GM12878 (cell line): ENCODE results near the gene CIDEC. TPM values are rescaled to one million over a fixed set of nuclear protein-coding genes. Genes with fewer than 3 reads are reported as not detected.
A peak's percentile ranks its signal among the peaks of the same experiment; 100 is the strongest.

Experiments
- ASH2L ChIP-seq: fragments of 300-600, 200-600 bp; sonication (generic); IDR thresholded peaks from 2 replicates; pipeline ENCODE4 v1.6.1; 2017; ENCODE audit warnings: low read depth, mild to moderate bottlenecking, borderline replicate concordance
- CBFB ChIP-seq: IDR thresholded peaks from 2 replicates; pipeline ENCODE4 v1.6.1; 2016; ENCODE audit warnings: antibody characterized with exemption, low read depth
- CHD1 ChIP-seq: IDR thresholded peaks from 2 replicates; pipeline ENCODE4 v1.6.1; 2012; ENCODE audit warnings: low read depth, low read length, improper control_type of control experiment
- CTCF ChIP-seq, 3 experiments: IDR thresholded peaks in 2 of 3; conservative IDR thresholded peaks in 1 of 3; 2 replicates each; pipeline ENCODE4 v1.5.1; 2011; ENCODE audit warnings: low read depth in 3 of 3, low read length in 3 of 3, mild to moderate bottlenecking in 3 of 3, control low read depth in 2 of 3, moderate library complexity in 2 of 3, inconsistent platforms in 1 of 3, mixed read lengths in 1 of 3; ENCODE audit not compliant: control insufficient read depth in 2 of 3, insufficient read depth in 1 of 3; ENCODE audit errors: extremely low read depth in 1 of 3
- CUX1 ChIP-seq: IDR thresholded peaks from 2 replicates; pipeline ENCODE4 v1.6.1; 2012; ENCODE audit warnings: improper control_type of control experiment, low read depth, low read length; ENCODE audit not compliant: insufficient replicate concordance
- DPF2 ChIP-seq: fragments of 450-650 bp; IDR thresholded peaks from 2 replicates; pipeline ENCODE4 v1.6.1; 2017; ENCODE audit warnings: mild to moderate bottlenecking
- EGR1 ChIP-seq, 2 experiments: IDR thresholded peaks; 1 replicate in 1 of 2; 2 replicates in 1 of 2; pipeline ENCODE4 v1.6.1; 2011 to 2012; ENCODE audit warnings: low read depth in 2 of 2, low read length in 2 of 2, borderline replicate concordance in 1 of 2, mild to moderate bottlenecking in 1 of 2, moderate library complexity in 1 of 2
- HDAC2 ChIP-seq: fragments of 200-600 bp; sonication (generic); IDR thresholded peaks from 2 replicates; pipeline ENCODE4 v1.6.1; 2017
- MAX ChIP-seq: IDR thresholded peaks from 2 replicates; pipeline ENCODE4 v1.6.1; 2012; ENCODE audit warnings: low read depth, low read length, improper control_type of control experiment
- MTA3 ChIP-seq: IDR thresholded peaks from 2 replicates; pipeline ENCODE4 v1.6.1; 2012; ENCODE audit warnings: low read length, inconsistent platforms, borderline replicate concordance
- NR2C1 ChIP-seq: fragments of 450-650 bp; IDR thresholded peaks from 2 replicates; pipeline ENCODE4 v1.6.1; 2017; ENCODE audit warnings: antibody characterized with exemption, mild to moderate bottlenecking, moderate library complexity
- NRF1 ChIP-seq: conservative IDR thresholded peaks from 2 replicates; pipeline ENCODE4 v1.6.1; 2011; ENCODE audit warnings: mild to moderate bottlenecking, low read depth, low read length, improper control_type of control experiment
- SIN3A ChIP-seq: IDR thresholded peaks from 2 replicates; pipeline ENCODE4 v1.6.1; 2012; ENCODE audit warnings: low read depth, low read length, improper control_type of control experiment
- SRF ChIP-seq, 2 experiments: IDR thresholded peaks; 2 replicates each; pipeline ENCODE4 v1.6.1; 2011; ENCODE audit warnings: low read depth in 2 of 2, low read length in 2 of 2, mild to moderate bottlenecking in 1 of 2, moderate library complexity in 1 of 2
- TCF3 ChIP-seq: IDR thresholded peaks from 2 replicates; pipeline ENCODE4 v1.6.1; 2012; ENCODE audit warnings: low read depth, mild to moderate bottlenecking, low read length, borderline replicate concordance; ENCODE audit not compliant: insufficient read depth
- USF2 ChIP-seq: IDR thresholded peaks from 2 replicates; pipeline ENCODE4 v1.6.1; 2011; ENCODE audit warnings: low read depth, low read length, improper control_type of control experiment, borderline replicate concordance
- ZBTB11 ChIP-seq: fragments of 450-650 bp; formaldehyde crosslinking; IDR thresholded peaks from 2 replicates; pipeline ENCODE4 v1.5.0; 2022; ENCODE audit warnings: mild to moderate bottlenecking, missing genetic modification characterization
- ZNF622 ChIP-seq: fragments of 450-650 bp; IDR thresholded peaks from 2 replicates; pipeline ENCODE4 v1.6.1; 2017; ENCODE audit warnings: mild to moderate bottlenecking, inconsistent platforms
- polyA plus RNA-seq, 11 experiments: library from polyadenylated mRNA; depleted of rRNA in 4 of 11; unstranded in 6 of 11; stranded (reverse) in 5 of 11; fragments of >200 nt; fragmentation: Nextera tagmentation in 4 of 11; fragmentation: Illumina TruSeq in 1 of 11; extraction: Ambion mirVana in 4 of 11; extraction: Trizol in 1 of 11; gene quantifications; 1 replicate in 1 of 11; 2 replicates in 10 of 11; pipeline versions ENCODE4 v1.2.1 to v1.2.3, GENCODE V29; 2011 to 2016; ENCODE audit warnings: inconsistent platforms in 2 of 11, missing spikeins in 2 of 11, low read depth in 1 of 11
- total RNA-seq, 4 experiments: library from RNA; depleted of rRNA in 3 of 4; stranded (reverse); fragments of >200 nt in 3 of 4; fragmentation: Illumina TruSeq in 1 of 4; extraction: Trizol in 1 of 4; gene quantifications; 2 replicates each; pipeline versions ENCODE4 v1.2.1 to v1.2.3, GENCODE V29; 2013 to 2021

Gene CIDEC
- total and polyA plus RNA-seq, 10 of the 15 experiments (the other 5 are each of a cell fraction or from before 2014, with no cell fraction given) = 0.10 to 0.49 TPM; not detected in 8

- TF ChIP-seq SRF (IDR thresholded peaks at IDR 0.05; ENCODE audit: low read depth in 2 of 2, low read length in 2 of 2) (no peak), CTCF (IDR thresholded peaks at IDR 0.05 in 2 of 3, conservative IDR thresholded peaks at IDR 0.05 in 1 of 3; ENCODE audit: control insufficient read depth in 2 of 3, extremely low read depth in 1 of 3, insufficient read depth in 1 of 3, low read depth in 3 of 3, low read length in 3 of 3) (no peak), MAX (no peak), ASH2L (no peak), CBFB (no peak), MTA3 (no peak), CHD1 (no peak), USF2 (no peak), ZNF622 (no peak), HDAC2 (no peak), TCF3 (no peak), SIN3A (no peak), EGR1 (IDR thresholded peaks at IDR 0.05; ENCODE audit: borderline replicate concordance in 1 of 2, low read depth in 2 of 2, low read length in 2 of 2) (no peak), DPF2 (peak; percentile 98), NR2C1 (no peak), ZBTB11 (CRISPR knock-in tag) (no peak), NRF1 (peak; percentile 58), CUX1 (no peak)
Observed at GRCh38 chr3:9843715-9844438, 36.2 kb downstream of the CIDEC start, which contains the start of gene RPUSD3 (continued).
